K562 (cell line): ENCODE results near the gene ATRNL1. TPM values are rescaled to one million over a fixed set of nuclear protein-coding genes. Genes with fewer than 3 reads are reported as not detected.

ENCODE experiments used
- ATAC-seq: fragments of 200-7000 bp; cut with Tn5 transposase; 3 replicates; pipeline ENCODE4 v1.9.1; 2020; ENCODE audit warnings: moderate library complexity
- BruUV-seq: library from RNA; stranded (reverse); fragments of 400-500 nt; replicated peaks from 2 replicates; lab custom pipeline; 2021; lab: Mats Ljungman, UMichigan
- CTCF ChIA-PET: fragments of 300-600 bp; formaldehyde crosslinking; extraction: SDS; loops from one replicate; lab custom pipeline; 2021; ENCODE audit warnings: low intra/inter-chr PET ratio; lab: Yijun Ruan, JAX
- POLR2A ChIA-PET: fragments of 300-600, 350-650 bp; sonication (Branson Sonifier 250); formaldehyde crosslinking; extraction: SDS; loops from one replicate; lab custom pipeline; 2021; ENCODE audit warnings: antibody characterized with exemption, inconsistent platforms; lab: Yijun Ruan, JAX
- DNase-seq, 4 experiments: peaks; one replicate each; pipeline versions ENCODE4 v3.0.0 to v3.0.0-alpha.2; 2011 to 2018; ENCODE audit warnings: low spot score in 3 of 4, mixed read lengths in 3 of 4; ENCODE audit errors: extremely low read depth in 1 of 4
- FAIRE-seq: peaks from 2 replicates; lab custom pipeline; 2011; peaks lifted over from hg19 to GRCh38; lab: Jason Lieb, UNC
- H2AFZ ChIP-seq: 2 replicates; pipeline ENCODE4 v1.6.0; 2011; ENCODE audit warnings: low read depth, low read length, control low read depth, inconsistent platforms
- H3K27ac ChIP-seq: fragments of 200-600 bp; 3 replicates; pipeline ENCODE4 v1.8.0; 2011; ENCODE audit warnings: low read depth, mild to moderate bottlenecking, control low read depth, inconsistent platforms, low read length, moderate library complexity, mixed read lengths; ENCODE audit errors: extremely low read depth
- H3K27me3 ChIP-seq, 2 experiments: fragments of 300-600 bp in 1 of 2; 2 replicates in 1 of 2; 3 replicates in 1 of 2; pipeline versions ENCODE4 v1.6.0 to v1.8.0; 2011; ENCODE audit warnings: inconsistent platforms in 2 of 2, low read length in 2 of 2, mild to moderate bottlenecking in 1 of 2, mixed read lengths in 1 of 2, moderate library complexity in 1 of 2; ENCODE audit not compliant: control insufficient read depth in 2 of 2, insufficient read depth in 2 of 2
- H3K36me3 ChIP-seq: fragments of 300-600 bp; 3 replicates; pipeline ENCODE4 v1.8.0; 2011; ENCODE audit warnings: mild to moderate bottlenecking, low read length, inconsistent platforms; ENCODE audit not compliant: control insufficient read depth, insufficient read depth
- H3K4me1 ChIP-seq, 2 experiments: fragments of 200-600 bp in 1 of 2; replicated peaks in 1 of 2; 2 replicates in 1 of 2; 3 replicates in 1 of 2; pipeline versions ENCODE4 v1.5.1 to v1.8.0; 2011; ENCODE audit warnings: inconsistent platforms in 2 of 2, low read length in 2 of 2, mild to moderate bottlenecking in 1 of 2, mixed read lengths in 1 of 2, moderate library complexity in 1 of 2; ENCODE audit not compliant: control insufficient read depth in 2 of 2, insufficient read depth in 2 of 2
- H3K4me2 ChIP-seq: 2 replicates; pipeline ENCODE4 v1.6.1; 2011; ENCODE audit warnings: low read length, control low read depth, inconsistent platforms, mixed read lengths; ENCODE audit not compliant: insufficient read depth
- H3K4me3 ChIP-seq: fragments of 200-600 bp; sonication (generic), shearing (Covaris generic); 2 replicates; pipeline ENCODE4 v1.5.1; 2016; ENCODE audit warnings: control low read depth, inconsistent platforms
- H3K79me2 ChIP-seq: fragments of 200-600 bp; 3 replicates; pipeline ENCODE4 v1.8.0; 2011; ENCODE audit warnings: low read length, inconsistent platforms; ENCODE audit not compliant: control insufficient read depth, insufficient read depth
- H3K9ac ChIP-seq, 2 experiments: 2 replicates each; pipeline versions ENCODE4 v1.6.0 to v1.6.1; 2011; ENCODE audit warnings: low read depth in 2 of 2, low read length in 2 of 2, control low read depth in 1 of 2, inconsistent platforms in 1 of 2, mild to moderate bottlenecking in 1 of 2, mixed read lengths in 1 of 2; ENCODE audit not compliant: insufficient read depth in 1 of 2
- H3K9me1 ChIP-seq: one replicate; pipeline ENCODE4 v1.6.0; 2011; ENCODE audit warnings: inconsistent platforms, mild to moderate bottlenecking, low read length, moderate library complexity; ENCODE audit not compliant: control insufficient read depth, insufficient read depth
- H3K9me3 ChIP-seq: replicated peaks from 2 replicates; pipeline ENCODE4 v1.5.1; 2011; ENCODE audit warnings: low read depth, low read length, inconsistent platforms; ENCODE audit not compliant: control insufficient read depth, insufficient read depth
- H4K20me1 ChIP-seq: replicated peaks from 2 replicates; pipeline ENCODE4 v1.6.1; 2011; ENCODE audit warnings: low read length, inconsistent platforms, mixed read lengths; ENCODE audit not compliant: control insufficient read depth, insufficient read depth
- CHD1 ChIP-seq: fragments of 200-600 bp; sonication (generic); IDR thresholded peaks from one replicate; pipeline ENCODE4 v1.6.1; 2012; ENCODE audit warnings: mild to moderate bottlenecking, moderate library complexity, low read length, inconsistent platforms
- FOXM1 ChIP-seq, 2 experiments: fragments of 450-650 bp in 1 of 2; sonication (generic) in 1 of 2; formaldehyde crosslinking in 1 of 2; IDR thresholded peaks; 2 replicates each; pipeline versions ENCODE4 v1.6.1 to v1.9.0; 2017 to 2022; ENCODE audit warnings: low read depth in 2 of 2, mild to moderate bottlenecking in 2 of 2, missing genetic modification reagents in 1 of 2, moderate library complexity in 1 of 2
- GTF2E2 ChIP-seq: fragments of 200-800 bp; sonication (Bioruptor generic); IDR thresholded peaks from 2 replicates; pipeline ENCODE4 v1.6.1; 2016; ENCODE audit warnings: missing genetic modification characterization, missing compliant biosample characterization
- KLF1 ChIP-seq: fragments of 450-650 bp; IDR thresholded peaks from 2 replicates; pipeline ENCODE4 v1.6.1; 2016; ENCODE audit warnings: missing genetic modification characterization, missing compliant biosample characterization
- MTA1 ChIP-seq: fragments of 450-650 bp; IDR thresholded peaks from 2 replicates; pipeline ENCODE4 v1.6.1; 2017; ENCODE audit warnings: borderline replicate concordance
- ZNF696 ChIP-seq: fragments of 250-450 bp; sonication (Bioruptor Pico); conservative IDR thresholded peaks from 2 replicates; pipeline ENCODE4 v1.4.0; 2020; ENCODE audit warnings: mild to moderate bottlenecking, moderate library complexity
- ZNF764 ChIP-seq: fragments of 250-450 bp; sonication (Bioruptor Pico); IDR thresholded peaks from 2 replicates; pipeline ENCODE4 v1.4.0; 2020; ENCODE audit warnings: low read depth, mild to moderate bottlenecking, moderate library complexity
- WGBS: fragments of 100-300 bp; shearing (Covaris generic); methylation state at CpG from one replicate; pipeline ENCODE4 v1.1.6; 2016; ENCODE audit warnings: low coverage, mixed read lengths; ENCODE audit not compliant: insufficient coverage; ENCODE audit errors: missing lambda C conversion rate; 5-methylcytosine and 5-hydroxymethylcytosine counted together
- in situ Hi-C: fragments of 300-500 bp; cut with MboI; formaldehyde crosslinking; loops from 4 replicates; pipeline ENCODE4 v1.15.0; 2018; ENCODE audit warnings: inconsistent platforms, mixed read lengths
- intact Hi-C: fragments of 100-400 bp; cut with micrococcal nuclease; formaldehyde crosslinking; loops from 2 replicates; pipeline ENCODE4 v1.14.2; 2022
- polyA plus RNA-seq, 8 experiments: library from polyadenylated mRNA; depleted of rRNA in 4 of 8; stranded (reverse) in 5 of 8; unstranded in 3 of 8; fragments of >200 nt; fragmentation: Nextera tagmentation in 2 of 8; fragmentation: Illumina TruSeq in 1 of 8; extraction: Ambion mirVana in 2 of 8; extraction: Trizol in 1 of 8; gene quantifications; 2 replicates each; pipeline versions ENCODE4 v1.2.1 to v1.2.3, GENCODE V29; 2011 to 2014; ENCODE audit warnings: inconsistent platforms in 1 of 8, missing spikeins in 1 of 8
- total RNA-seq, 7 experiments: library from RNA; depleted of rRNA in 6 of 7; stranded (reverse); fragments of >200 nt in 6 of 7; fragmentation: Illumina TruSeq in 2 of 7; extraction: Trizol in 2 of 7; gene quantifications; 2 replicates each; pipeline versions ENCODE4 v1.2.1 to v1.2.3, GENCODE V29; 2011 to 2021; ENCODE audit warnings: low replicate concordance in 1 of 7
- TF ChIP-seq, protein P1 (sequence below): fragments of 450-650 bp; IDR thresholded peaks from 2 replicates; pipeline ENCODE4 v1.6.1; 2018; ENCODE audit not compliant: partially characterized antibody
- TF ChIP-seq, protein P2 (sequence below): fragments of 150-350 bp; conservative IDR thresholded peaks from 2 replicates; pipeline ENCODE4 v1.6.1; 2014; ENCODE audit warnings: low read length
- TF ChIP-seq, protein P3 (sequence below): fragments of 250-450 bp; sonication (Bioruptor Pico); IDR thresholded peaks from 2 replicates; pipeline ENCODE4 v1.4.0; 2020

ATRNL1 gene
- total and polyA plus RNA-seq, 9 of the 15 experiments (the other 6 are each of a cell fraction or from before 2014, with no cell fraction given): 0.18 TPM; not detected in 8

DNA sequence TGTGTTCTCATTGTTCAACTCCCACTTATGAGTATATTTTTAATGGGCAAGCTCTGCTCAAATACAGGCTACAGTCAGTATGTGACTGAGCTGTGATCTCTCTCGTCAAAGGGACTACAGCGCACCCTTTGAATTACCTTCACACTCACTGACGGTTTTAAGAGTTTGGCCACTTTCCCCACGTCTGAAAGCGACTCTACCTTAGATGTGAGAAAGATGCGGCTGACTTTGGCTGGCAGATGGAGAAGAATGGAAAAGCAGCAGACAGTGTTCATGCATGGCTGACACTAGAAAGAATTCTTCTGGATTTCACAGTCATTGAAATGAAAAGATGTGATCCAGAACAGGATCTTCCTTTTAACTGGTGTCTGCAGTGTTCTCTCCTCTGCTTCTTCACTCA lies 2.0 kb upstream of the ATRNL1 start:
- WGBS: 6% methylated on average over 6 of the region's 6 CpGs
- Histone ChIP-seq H3K79me2 (no peaks in the 10 kb centered on the region), H3K36me3 (no peaks in the 10 kb centered on the region), H3K27me3 (no peaks in the 10 kb centered on the region), H3K9me3 (no peaks in the 10 kb centered on the region), H3K4me1 (peaks cover 0 to 4% of the 10 kb centered on the region in 2 experiments; a peak in 1 of 5 replicates), H3K4me3 (no peak overlapping the region), H3K9ac (no peak overlapping the region), H3K9me1 (no peaks in the 10 kb centered on the region), H3K4me2 (no peak overlapping the region), H2AFZ (no peak overlapping the region), H4K20me1 (no peaks in the 10 kb centered on the region), H3K27ac (no peak overlapping the region)
- in situ Hi-C loops: no loop called here
- no TSS peak for BruUV-seq
- ChIA-PET CTCF (interaction anchor here (0.6 kb wide), 1 partner anchor 115 kb away, joined by 5 read pairs; no protein-coding TSS in a partner anchor), POLR2A (no interaction called here)
- intact Hi-C loops: no loop called here
- DNase-seq (no peak), ATAC-seq (no peak), FAIRE-seq (no peak)
- TF ChIP-seq ZNF764 (CRISPR knock-in tag) (no peak), FOXM1 (IDR thresholded peaks at IDR 0.05; ENCODE audit: low read depth) (no peak), FOXM1 (CRISPR knock-in tag; IDR thresholded peaks at IDR 0.05; ENCODE audit: low read depth) (no peak), MTA1 (no peak), ZNF696 (no peak), CHD1 (no peak), GTF2E2 (no peak), KLF1 (tag) (no peak)
- TF ChIP-seq, protein P1, sequence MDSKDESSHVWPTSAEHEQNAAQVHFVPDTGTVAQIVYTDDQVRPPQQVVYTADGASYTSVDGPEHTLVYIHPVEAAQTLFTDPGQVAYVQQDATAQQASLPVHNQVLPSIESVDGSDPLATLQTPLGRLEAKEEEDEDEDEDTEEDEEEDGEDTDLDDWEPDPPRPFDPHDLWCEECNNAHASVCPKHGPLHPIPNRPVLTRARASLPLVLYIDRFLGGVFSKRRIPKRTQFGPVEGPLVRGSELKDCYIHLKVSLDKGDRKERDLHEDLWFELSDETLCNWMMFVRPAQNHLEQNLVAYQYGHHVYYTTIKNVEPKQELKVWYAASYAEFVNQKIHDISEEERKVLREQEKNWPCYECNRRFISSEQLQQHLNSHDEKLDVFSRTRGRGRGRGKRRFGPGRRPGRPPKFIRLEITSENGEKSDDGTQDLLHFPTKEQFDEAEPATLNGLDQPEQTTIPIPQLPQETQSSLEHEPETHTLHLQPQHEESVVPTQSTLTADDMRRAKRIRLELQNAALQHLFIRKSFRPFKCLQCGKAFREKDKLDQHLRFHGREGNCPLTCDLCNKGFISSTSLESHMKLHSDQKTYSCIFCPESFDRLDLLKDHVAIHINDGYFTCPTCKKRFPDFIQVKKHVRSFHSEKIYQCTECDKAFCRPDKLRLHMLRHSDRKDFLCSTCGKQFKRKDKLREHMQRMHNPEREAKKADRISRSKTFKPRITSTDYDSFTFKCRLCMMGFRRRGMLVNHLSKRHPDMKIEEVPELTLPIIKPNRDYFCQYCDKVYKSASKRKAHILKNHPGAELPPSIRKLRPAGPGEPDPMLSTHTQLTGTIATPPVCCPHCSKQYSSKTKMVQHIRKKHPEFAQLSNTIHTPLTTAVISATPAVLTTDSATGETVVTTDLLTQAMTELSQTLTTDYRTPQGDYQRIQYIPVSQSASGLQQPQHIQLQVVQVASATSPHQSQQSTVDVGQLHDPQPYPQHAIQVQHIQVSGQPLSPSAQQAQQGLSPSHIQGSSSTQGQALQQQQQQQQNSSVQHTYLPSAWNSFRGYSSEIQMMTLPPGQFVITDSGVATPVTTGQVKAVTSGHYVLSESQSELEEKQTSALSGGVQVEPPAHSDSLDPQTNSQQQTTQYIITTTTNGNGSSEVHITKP: no peak
- TF ChIP-seq, protein P2, sequence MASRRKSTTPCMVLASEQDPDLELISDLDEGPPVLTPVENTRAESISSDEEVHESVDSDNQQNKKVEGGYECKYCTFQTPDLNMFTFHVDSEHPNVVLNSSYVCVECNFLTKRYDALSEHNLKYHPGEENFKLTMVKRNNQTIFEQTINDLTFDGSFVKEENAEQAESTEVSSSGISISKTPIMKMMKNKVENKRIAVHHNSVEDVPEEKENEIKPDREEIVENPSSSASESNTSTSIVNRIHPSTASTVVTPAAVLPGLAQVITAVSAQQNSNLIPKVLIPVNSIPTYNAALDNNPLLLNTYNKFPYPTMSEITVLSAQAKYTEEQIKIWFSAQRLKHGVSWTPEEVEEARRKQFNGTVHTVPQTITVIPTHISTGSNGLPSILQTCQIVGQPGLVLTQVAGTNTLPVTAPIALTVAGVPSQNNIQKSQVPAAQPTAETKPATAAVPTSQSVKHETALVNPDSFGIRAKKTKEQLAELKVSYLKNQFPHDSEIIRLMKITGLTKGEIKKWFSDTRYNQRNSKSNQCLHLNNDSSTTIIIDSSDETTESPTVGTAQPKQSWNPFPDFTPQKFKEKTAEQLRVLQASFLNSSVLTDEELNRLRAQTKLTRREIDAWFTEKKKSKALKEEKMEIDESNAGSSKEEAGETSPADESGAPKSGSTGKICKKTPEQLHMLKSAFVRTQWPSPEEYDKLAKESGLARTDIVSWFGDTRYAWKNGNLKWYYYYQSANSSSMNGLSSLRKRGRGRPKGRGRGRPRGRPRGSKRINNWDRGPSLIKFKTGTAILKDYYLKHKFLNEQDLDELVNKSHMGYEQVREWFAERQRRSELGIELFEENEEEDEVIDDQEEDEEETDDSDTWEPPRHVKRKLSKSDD: no peak
- TF ChIP-seq, protein P3, sequence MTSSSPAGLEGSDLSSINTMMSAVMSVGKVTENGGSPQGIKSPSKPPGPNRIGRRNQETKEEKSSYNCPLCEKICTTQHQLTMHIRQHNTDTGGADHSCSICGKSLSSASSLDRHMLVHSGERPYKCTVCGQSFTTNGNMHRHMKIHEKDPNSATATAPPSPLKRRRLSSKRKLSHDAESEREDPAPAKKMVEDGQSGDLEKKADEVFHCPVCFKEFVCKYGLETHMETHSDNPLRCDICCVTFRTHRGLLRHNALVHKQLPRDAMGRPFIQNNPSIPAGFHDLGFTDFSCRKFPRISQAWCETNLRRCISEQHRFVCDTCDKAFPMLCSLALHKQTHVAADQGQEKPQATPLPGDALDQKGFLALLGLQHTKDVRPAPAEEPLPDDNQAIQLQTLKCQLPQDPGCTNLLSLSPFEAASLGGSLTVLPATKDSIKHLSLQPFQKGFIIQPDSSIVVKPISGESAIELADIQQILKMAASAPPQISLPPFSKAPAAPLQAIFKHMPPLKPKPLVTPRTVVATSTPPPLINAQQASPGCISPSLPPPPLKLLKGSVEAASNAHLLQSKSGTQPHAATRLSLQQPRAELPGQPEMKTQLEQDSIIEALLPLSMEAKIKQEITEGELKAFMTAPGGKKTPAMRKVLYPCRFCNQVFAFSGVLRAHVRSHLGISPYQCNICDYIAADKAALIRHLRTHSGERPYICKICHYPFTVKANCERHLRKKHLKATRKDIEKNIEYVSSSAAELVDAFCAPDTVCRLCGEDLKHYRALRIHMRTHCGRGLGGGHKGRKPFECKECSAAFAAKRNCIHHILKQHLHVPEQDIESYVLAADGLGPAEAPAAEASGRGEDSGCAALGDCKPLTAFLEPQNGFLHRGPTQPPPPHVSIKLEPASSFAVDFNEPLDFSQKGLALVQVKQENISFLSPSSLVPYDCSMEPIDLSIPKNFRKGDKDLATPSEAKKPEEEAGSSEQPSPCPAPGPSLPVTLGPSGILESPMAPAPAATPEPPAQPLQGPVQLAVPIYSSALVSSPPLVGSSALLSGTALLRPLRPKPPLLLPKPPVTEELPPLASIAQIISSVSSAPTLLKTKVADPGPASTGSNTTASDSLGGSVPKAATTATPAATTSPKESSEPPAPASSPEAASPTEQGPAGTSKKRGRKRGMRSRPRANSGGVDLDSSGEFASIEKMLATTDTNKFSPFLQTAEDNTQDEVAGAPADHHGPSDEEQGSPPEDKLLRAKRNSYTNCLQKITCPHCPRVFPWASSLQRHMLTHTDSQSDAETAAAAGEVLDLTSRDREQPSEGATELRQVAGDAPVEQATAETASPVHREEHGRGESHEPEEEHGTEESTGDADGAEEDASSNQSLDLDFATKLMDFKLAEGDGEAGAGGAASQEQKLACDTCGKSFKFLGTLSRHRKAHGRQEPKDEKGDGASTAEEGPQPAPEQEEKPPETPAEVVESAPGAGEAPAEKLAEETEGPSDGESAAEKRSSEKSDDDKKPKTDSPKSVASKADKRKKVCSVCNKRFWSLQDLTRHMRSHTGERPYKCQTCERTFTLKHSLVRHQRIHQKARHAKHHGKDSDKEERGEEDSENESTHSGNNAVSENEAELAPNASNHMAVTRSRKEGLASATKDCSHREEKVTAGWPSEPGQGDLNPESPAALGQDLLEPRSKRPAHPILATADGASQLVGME (CRISPR knock-in tag): no peak
